Measurements from ENCODE around the gene ZBED2. TPM values are rescaled to one million over a fixed set of nuclear protein-coding genes. Genes with fewer than 3 reads are reported as not detected.

The ZBED2 gene
- total RNA-seq, 1 donor from 2014 or later, result 4.9 TPM

DNA sequence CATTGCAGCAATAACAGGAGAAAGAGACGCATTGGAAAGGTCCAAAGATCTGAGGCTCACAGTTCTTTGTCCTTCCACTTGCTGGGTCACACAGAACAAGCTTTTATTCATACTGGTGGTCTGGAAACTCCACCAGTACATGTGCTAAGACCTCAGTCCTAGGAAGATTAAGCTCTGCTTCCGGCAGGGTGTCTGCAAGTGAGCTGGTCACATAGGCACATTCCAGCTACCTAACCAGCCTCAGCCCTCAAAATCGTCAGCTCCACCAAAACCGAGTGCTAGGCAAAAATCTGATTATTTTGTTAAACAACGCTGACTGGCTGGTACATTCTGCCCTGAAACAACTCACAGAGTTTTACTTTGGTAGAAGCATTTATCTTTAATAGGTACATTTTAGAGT, 2.2 kb downstream of the ZBED2 start:
- TF ChIP-seq POLR2A (IDR thresholded peaks at IDR 0.05) (no peak), POLR2AphosphoS5 (IDR thresholded peaks at IDR 0.05; ENCODE audit: insufficient read depth in 1 of 2, low read depth in 1 of 2) (no peak)
- TF ChIP-seq, protein P1, sequence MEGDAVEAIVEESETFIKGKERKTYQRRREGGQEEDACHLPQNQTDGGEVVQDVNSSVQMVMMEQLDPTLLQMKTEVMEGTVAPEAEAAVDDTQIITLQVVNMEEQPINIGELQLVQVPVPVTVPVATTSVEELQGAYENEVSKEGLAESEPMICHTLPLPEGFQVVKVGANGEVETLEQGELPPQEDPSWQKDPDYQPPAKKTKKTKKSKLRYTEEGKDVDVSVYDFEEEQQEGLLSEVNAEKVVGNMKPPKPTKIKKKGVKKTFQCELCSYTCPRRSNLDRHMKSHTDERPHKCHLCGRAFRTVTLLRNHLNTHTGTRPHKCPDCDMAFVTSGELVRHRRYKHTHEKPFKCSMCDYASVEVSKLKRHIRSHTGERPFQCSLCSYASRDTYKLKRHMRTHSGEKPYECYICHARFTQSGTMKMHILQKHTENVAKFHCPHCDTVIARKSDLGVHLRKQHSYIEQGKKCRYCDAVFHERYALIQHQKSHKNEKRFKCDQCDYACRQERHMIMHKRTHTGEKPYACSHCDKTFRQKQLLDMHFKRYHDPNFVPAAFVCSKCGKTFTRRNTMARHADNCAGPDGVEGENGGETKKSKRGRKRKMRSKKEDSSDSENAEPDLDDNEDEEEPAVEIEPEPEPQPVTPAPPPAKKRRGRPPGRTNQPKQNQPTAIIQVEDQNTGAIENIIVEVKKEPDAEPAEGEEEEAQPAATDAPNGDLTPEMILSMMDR (IDR thresholded peaks at IDR 0.05), result no peak
- no peaks in the 10 kb centered on the region for H3K4me1 ChIP-seq
- no peaks in the 10 kb centered on the region for H3K9me3 ChIP-seq
- no peak for DNase-seq (ENCODE audit: extremely low spot score in 2 of 2)
- intact Hi-C loops (cut with DNase I), result no loop called here
- H3K4me3 ChIP-seq, result peak overlapping the region in 1 of 2 donors; percentile 36
- H3K27ac ChIP-seq, result no peak overlapping the region
- no peaks in the 10 kb centered on the region for H3K27me3 ChIP-seq
- no peaks in the 10 kb centered on the region for H3K36me3 ChIP-seq

DNA sequence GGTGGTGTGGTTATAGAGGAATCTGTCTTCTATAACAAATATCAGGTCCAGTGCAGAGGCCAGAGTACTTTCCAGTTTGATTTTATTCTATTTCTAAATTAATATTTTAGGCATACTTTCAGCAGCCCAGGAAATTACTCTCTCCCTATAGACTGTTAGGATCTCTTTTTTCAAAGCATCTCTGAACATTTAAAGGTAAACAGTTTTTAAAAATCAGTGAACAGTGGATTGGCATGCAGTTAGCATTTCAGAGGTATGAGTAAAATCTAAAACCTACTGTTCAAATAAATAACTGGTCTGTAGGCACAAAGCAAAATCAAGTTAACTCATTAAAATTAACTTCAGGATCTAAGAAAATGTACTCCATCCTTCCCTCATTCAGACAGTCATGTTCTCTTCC, 3.0 kb downstream of the ZBED2 start:
- DNase-seq (ENCODE audit: extremely low spot score in 2 of 2), result no peak
- TF ChIP-seq POLR2A (IDR thresholded peaks at IDR 0.05), result no peak
- TF ChIP-seq, protein P1 (IDR thresholded peaks at IDR 0.05), result no peak
- TF ChIP-seq POLR2AphosphoS5 (IDR thresholded peaks at IDR 0.05; ENCODE audit: insufficient read depth in 1 of 2, low read depth in 1 of 2), result no peak
- no peak overlapping the region for H3K27ac ChIP-seq
- H3K36me3 ChIP-seq, result no peaks in the 10 kb centered on the region
- no peaks in the 10 kb centered on the region for H3K27me3 ChIP-seq
- intact Hi-C loops (cut with DNase I), result no loop called here
- no peaks in the 10 kb centered on the region for H3K4me1 ChIP-seq
- H3K9me3 ChIP-seq, result no peaks in the 10 kb centered on the region
- no peak overlapping the region for H3K4me3 ChIP-seq

DNA sequence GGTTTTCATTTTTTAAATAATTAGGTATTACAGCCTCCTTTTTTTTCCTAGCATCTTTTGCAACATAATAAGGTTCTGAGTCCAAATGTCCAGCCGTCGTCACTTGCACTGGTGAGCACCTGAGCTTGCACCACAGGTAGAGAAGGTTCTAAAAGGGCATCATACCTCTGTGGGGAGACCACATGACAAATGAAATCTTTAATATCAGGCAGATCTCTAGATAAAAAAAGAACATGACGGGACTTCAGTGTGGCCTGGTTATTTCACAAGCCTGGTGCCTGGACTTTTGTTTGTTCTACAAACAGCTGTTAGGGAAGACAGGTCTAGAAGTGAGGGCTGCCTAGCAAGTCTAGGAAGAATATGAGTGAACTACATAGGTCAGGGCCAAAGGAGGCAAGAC, 3.6 kb downstream of the ZBED2 start:
- H3K4me3 ChIP-seq, result no peak overlapping the region
- TF ChIP-seq, protein P1 (IDR thresholded peaks at IDR 0.05), result no peak
- no peak for TF ChIP-seq POLR2AphosphoS5 (IDR thresholded peaks at IDR 0.05; ENCODE audit: insufficient read depth in 1 of 2, low read depth in 1 of 2)
- no peak for TF ChIP-seq POLR2A (IDR thresholded peaks at IDR 0.05)
- no peak overlapping the region for H3K27ac ChIP-seq
- no peaks in the 10 kb centered on the region for H3K9me3 ChIP-seq
- intact Hi-C loops (cut with DNase I), result no loop called here
- no peaks in the 10 kb centered on the region for H3K4me1 ChIP-seq
- no peaks in the 10 kb centered on the region for H3K36me3 ChIP-seq
- H3K27me3 ChIP-seq, result no peaks in the 10 kb centered on the region
- DNase-seq (ENCODE audit: extremely low spot score in 2 of 2), result no peak

DNA sequence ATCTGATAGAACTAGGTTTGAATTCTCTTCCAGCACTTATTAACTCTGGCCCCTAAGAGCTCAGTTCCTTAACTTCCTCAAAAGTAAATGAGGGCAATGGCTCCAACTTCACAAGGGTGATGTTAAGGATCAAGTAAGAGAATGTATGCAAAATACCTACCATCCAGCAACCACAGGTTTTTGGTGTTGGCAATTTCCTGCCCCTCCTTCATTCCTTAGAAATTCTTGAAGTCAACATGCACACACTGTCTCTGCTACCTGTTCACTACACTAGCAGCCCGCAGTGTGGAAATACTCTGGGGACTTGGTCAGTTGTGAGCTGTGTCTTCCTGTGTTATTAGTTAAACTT, 5.0 kb downstream of the ZBED2 start:
- Histone ChIP-seq H3K4me3 (no peak overlapping the region), H3K36me3 (no peaks in the 10 kb centered on the region), H3K27me3 (no peaks in the 10 kb centered on the region), H3K4me1 (no peaks in the 10 kb centered on the region), H3K27ac (no peak overlapping the region), H3K9me3 (no peaks in the 10 kb centered on the region)
- no peak for TF ChIP-seq POLR2AphosphoS5 (IDR thresholded peaks at IDR 0.05; ENCODE audit: insufficient read depth in 1 of 2, low read depth in 1 of 2)
- TF ChIP-seq, protein P1 (IDR thresholded peaks at IDR 0.05), result no peak
- no peak for TF ChIP-seq POLR2A (IDR thresholded peaks at IDR 0.05)
- no peak for DNase-seq (ENCODE audit: extremely low spot score in 2 of 2)
- intact Hi-C loops (cut with DNase I), result no loop called here

DNA sequence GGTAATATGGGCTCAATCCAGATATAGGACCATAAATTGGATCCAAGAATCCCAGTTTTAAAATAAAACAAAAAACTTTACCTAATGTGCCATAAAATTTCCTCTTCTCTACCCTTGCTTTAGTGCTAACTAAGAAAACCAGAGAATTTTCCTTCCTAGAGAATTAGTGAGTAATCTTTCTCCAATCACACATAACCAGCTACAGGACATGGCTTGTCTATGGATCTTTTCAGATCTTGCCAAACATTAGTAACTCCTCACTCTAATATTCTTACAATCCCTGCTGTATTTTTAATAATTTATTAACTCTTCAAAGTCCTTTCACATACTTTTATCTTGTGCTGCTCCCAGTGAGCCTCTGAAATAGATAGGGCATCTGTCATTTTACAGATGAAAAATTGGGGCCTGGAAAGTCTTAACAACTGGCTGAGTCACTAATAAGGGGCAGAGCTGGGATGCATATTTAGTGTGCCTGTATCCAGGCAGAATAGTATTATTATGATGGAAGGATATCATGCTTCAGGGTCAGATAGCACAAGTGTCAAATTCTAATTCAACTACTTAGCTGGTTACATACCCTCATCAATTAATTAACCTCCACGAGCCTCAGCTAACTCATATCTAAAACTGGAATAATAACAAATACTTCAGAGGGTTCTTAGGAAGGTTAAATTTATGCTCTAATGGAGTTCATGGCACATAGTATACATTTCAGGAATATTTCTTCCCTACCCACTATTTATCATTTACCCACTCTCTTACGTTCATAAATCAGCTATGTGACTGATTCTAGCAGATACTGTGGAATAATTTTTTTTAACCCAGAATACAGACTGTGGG, 5.6 kb downstream of the ZBED2 start:
- intact Hi-C loops (cut with DNase I), result no loop called here
- no peaks in the 10 kb centered on the region for H3K9me3 ChIP-seq

More for the DNA sequence above, 5.6 kb downstream of the ZBED2 start:
- Histone ChIP-seq H3K4me1 (no peaks in the 10 kb centered on the region), H3K27me3 (no peaks in the 10 kb centered on the region), H3K4me3 (no peak overlapping the region), H3K27ac (no peak overlapping the region), H3K36me3 (no peaks in the 10 kb centered on the region)
- TF ChIP-seq POLR2A (IDR thresholded peaks at IDR 0.05), result no peak
- no peak for TF ChIP-seq POLR2AphosphoS5 (IDR thresholded peaks at IDR 0.05; ENCODE audit: insufficient read depth in 1 of 2, low read depth in 1 of 2)
- TF ChIP-seq, protein P1 (IDR thresholded peaks at IDR 0.05), result no peak
- no peak for DNase-seq (ENCODE audit: extremely low spot score in 2 of 2)

Measured in vagina (tissue), 2 donors.